ES-I3 (cell line): ENCODE results near the gene AZIN2.
"Not testable (repeated sequence)": the region's sequence is repeated elsewhere in the genome, so short reads cannot be mapped to it uniquely, and the experiment has no call there.

Experiments used
- H3K36me3 ChIP-seq: 2 replicates; pipeline ENCODE4 v1.6.1; 2013; ENCODE audit warnings: mild to moderate bottlenecking, low read length, control low read depth, moderate library complexity; ENCODE audit not compliant: insufficient read depth
- H3K4me1 ChIP-seq: 2 replicates; pipeline ENCODE4 v1.6.1; 2013; ENCODE audit warnings: mild to moderate bottlenecking, control low read depth, low read length; ENCODE audit not compliant: insufficient read depth
- H3K9ac ChIP-seq: 2 replicates; pipeline ENCODE4 v1.6.1; 2013; ENCODE audit warnings: low read depth, mild to moderate bottlenecking, low read length, moderate library complexity
- H3K9me3 ChIP-seq: 2 replicates; pipeline ENCODE4 v1.6.1; 2013; ENCODE audit warnings: mild to moderate bottlenecking, low read length, moderate library complexity; ENCODE audit not compliant: control insufficient read depth, insufficient read depth

Gene AZIN2

DNA sequence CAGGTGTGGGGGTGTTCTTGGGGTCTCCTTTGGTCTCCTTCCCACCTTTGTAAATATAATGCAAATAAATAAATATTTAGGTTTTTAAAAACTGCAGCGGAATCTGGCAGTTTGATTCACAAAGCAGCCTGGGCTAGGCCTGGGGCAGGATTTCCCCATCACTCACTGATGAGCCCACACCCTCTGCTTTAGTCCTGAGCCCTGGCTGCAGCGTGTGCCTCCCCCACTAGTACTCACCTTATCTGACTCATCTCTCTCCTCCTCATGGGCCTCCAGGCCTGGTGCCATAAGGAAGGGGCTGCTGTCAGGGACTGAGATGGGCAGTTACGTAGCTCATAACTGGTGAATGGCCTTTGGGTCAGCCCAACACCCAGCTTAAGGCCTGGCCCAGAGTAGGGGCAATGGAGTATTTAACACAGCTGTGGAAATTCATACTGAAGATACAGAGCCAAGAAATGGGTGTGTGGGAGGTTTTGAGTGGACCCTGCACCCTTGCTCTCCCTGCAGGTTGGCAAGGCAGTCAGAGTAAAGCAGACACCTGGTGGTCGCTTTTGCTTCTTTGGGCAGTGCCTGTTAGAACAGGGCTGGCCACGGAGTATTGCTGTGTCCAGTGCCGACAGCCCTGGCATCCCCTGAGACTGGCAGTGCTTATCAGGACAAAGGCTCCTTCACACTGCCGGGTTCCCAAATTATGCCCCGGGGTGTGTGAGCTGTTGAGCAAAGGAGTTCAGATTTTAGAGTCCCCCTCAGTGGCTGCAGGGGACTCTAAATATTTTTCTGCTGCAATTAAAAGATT, 39.7 kb downstream of the AZIN2 start:
- H3K36me3 ChIP-seq = no peaks in the 10 kb centered on the region
- no peaks in the 10 kb centered on the region for H3K9me3 ChIP-seq
- no peak overlapping the region; the same call in 1 of the 2 replicates for H3K9ac ChIP-seq
- peaks cover 6% of the 10 kb centered on the region; the same call in 1 of the 2 replicates for H3K4me1 ChIP-seq

- no peak overlapping the region for H3K9ac ChIP-seq
These were observed 40.8 kb downstream of the AZIN2 start for GRCh38 chr1:33121728-33122127.

DNA sequence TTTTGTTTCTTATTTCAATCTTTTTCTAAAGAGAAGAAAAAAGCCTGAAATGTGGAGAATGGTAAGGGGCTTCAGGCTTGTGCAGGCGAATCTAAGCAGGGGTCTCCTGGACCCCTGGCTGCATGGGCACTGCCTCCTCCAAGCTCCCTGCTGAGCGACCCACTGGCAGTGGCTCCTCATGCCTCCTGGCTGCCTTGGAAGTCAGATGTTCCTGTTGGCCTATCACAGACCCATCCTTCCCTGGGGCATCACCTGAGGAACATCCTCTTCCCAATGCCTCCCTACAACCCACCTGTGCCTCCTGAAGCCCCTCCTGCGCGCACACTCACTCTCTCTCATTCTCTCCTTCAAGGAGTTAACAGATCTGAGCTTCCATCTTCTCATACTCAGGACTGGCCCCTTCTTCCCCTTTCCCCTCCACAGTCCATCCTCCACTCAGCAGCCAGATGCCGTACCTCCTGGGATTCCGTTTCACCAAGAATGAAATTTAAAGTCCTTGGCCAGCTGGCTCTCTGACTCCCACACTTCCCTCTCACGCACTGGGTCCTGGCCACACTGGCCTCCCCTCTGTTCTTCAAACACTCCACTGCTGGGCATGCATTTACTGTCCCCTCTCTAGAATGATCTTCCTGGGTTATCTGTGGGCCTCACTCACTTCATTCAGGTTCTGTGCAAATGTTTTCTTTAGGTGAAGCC, 41.7 kb downstream of the AZIN2 start:
- no peak overlapping the region for H3K9ac ChIP-seq
- no peaks in the 10 kb centered on the region for H3K36me3 ChIP-seq
- H3K4me1 ChIP-seq = peaks cover 6% of the 10 kb centered on the region; the same call in 1 of the 2 replicates
- no peaks in the 10 kb centered on the region for H3K9me3 ChIP-seq

More at GRCh38 chr1:33121728-33122127, 40.8 kb downstream of the AZIN2 start:
- H3K36me3 ChIP-seq = no peaks in the 10 kb centered on the region
- H3K4me1 ChIP-seq = peaks cover 6% of the 10 kb centered on the region; the same call in 1 of the 2 replicates
- H3K9me3 ChIP-seq = no peaks in the 10 kb centered on the region

GRCh38 chr1:33123266-33123665, 42.3 kb downstream of the AZIN2 start:
- Histone ChIP-seq H3K9me3 (no peaks in the 10 kb centered on the region), H3K4me1 (peaks cover 6% of the 10 kb centered on the region; the same call in 1 of the 2 replicates), H3K9ac (no peak overlapping the region), H3K36me3 (no peaks in the 10 kb centered on the region)

DNA sequence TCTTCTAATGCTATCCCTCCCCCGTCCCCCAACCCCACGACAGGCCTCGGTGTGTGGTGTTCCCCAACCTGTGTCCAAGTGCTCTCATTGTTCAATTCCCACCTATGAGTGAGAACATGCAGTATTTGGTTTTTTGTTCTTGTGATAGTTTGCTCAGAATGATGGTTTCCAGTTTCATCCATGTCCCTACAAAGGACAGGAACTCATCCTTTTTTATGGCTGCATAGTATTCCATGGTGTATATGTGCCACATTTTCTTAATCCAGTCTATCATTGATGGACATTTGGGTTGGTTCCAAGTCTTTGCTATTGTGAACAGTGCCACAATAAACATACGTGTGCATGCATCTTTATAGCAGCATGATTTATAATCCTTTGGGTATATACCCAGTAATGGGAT, 43.7 kb downstream of the AZIN2 start:
- not testable (repeated sequence) for H3K9me3 ChIP-seq, H3K36me3 ChIP-seq

DNA sequence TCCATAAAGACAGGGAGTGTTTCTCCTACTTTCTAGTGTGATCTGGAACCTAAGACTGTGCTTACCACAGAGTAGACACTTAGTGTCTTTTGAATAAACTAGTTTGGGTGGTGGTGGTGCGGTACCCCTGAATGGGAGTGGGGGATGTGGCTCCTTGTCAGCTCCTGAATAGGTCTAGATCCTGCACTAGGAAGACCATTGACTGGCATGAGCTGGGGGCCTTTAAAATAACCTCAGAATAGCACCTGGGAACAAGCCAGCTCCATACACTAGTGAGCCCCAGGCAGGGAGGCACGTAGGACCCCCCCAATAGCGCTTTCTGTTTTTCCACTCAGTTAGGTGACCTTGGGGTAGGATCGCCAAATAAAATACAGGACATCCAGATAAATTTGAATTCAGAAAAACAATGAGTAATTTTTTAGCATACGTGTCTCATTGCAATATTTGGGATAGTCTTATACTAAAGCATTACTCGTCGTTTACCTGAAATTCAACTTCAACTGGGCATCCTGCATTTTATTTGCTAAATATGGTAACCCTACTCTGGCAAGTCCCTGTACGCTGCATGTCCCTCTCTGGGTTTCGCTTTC, 45.6 kb downstream of the AZIN2 start:
- H3K4me1 ChIP-seq = peaks cover 5% of the 10 kb centered on the region; the same call in 1 of the 2 replicates
- H3K9ac ChIP-seq = peak overlapping the region; percentile 83
- H3K36me3 ChIP-seq = no peaks in the 10 kb centered on the region
- H3K9me3 ChIP-seq = no peaks in the 10 kb centered on the region

More for the DNA sequence above, 43.7 kb downstream of the AZIN2 start:
- not testable (repeated sequence) for H3K9ac ChIP-seq
- H3K4me1 ChIP-seq = peaks cover 11% of the 10 kb centered on the region

DNA sequence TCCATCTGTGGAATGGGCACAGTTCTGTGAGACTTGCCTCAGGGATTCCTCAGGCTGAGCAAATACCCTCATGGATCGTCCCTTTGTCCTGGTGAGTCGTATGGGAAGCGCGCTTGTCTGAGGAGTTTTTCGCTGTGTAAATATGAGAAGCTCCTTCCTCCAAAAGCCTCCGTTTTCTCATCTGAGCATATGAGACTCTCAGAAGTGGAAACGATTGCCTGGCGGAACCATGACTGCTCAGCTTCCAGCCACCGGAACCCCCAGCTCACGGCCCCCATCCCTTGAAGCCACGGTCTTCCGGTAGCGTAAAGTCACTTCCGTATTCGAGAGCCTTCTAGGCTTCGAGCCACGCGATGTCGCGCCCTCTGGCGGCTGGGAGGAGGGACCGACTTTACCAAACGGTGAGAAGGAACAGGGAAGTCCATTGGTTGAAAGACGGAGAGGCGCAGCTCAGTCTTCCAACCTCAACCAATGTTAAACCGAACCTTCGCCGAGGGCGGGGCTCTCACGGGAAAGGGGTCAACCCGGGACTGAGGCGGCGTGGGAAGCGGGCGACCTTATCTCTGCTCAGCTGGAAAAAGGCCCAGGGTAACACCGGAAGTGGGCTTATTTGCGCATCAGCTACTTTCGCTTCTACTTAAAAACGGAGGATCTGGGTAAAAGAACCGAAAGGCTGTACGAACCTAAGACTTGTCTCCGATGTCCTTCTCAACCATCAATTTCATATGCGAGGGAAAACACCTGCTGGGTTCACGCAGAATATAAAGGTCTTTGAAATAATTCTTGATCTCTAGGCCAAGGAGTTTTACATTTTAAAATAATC, 46.3 kb downstream of the AZIN2 start:
- Histone ChIP-seq H3K9me3 (no peaks in the 10 kb centered on the region), H3K9ac (peak overlapping the region; percentile 83), H3K36me3 (no peaks in the 10 kb centered on the region), H3K4me1 (peaks cover 5% of the 10 kb centered on the region; the same call in 1 of the 2 replicates)

DNA sequence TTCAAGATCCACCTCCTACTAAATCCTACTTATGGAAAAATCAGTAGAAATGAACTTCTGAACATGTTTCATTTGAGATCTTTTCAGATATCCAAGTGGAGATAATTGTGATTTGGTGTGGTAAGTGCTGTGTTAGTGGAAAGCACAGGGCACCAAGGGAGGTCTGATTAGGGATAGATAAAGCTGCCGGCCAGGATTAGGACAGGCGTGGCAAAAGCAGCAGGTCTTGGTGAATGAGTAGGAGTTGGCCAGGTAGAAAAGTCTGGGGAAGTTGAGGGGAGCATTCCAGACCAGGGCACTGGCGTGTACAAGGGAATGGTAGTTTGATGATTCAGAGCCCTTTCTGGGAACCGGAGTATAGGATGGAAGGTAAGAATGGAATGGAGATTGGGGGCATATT, 47.8 kb downstream of the AZIN2 start:
- Histone ChIP-seq H3K9ac (no peak overlapping the region; the same call in 1 of the 2 replicates), H3K36me3 (no peaks in the 10 kb centered on the region), H3K9me3 (no peaks in the 10 kb centered on the region), H3K4me1 (peaks cover 5% of the 10 kb centered on the region; the same call in 1 of the 2 replicates)

DNA sequence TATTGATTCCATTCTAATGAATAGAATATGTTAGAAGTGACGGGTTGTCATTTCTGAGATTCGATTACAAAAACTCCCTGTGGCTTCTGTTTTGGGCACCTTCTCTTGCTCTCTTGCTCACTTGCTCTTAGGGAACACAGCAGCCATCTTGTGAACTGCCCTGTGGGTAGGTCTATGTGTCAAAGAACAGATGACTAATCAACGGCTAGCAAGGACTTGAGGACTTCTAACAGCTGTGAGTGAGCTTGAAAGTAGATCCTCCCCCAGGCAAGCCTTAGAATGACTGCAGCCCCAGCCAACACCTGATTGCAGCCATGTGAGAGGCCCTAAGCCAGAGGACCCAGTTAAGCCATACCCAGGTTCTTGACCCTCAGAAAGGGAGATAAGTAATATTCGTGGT, 49.3 kb downstream of the AZIN2 start:
- no peaks in the 10 kb centered on the region for H3K36me3 ChIP-seq
- H3K4me1 ChIP-seq = peaks cover 5% of the 10 kb centered on the region; the same call in 1 of the 2 replicates
- H3K9me3 ChIP-seq = no peaks in the 10 kb centered on the region
- no peak overlapping the region for H3K9ac ChIP-seq

- Histone ChIP-seq H3K9me3 (no peaks in the 10 kb centered on the region), H3K4me1 (peaks cover 5% of the 10 kb centered on the region; the same call in 1 of the 2 replicates), H3K36me3 (no peaks in the 10 kb centered on the region), H3K9ac (no peak overlapping the region)
These were observed 50.2 kb downstream of the AZIN2 start for GRCh38 chr1:33131191-33131590.

GRCh38 chr1:33132549-33132948, 51.6 kb downstream of the AZIN2 start:
- no peak overlapping the region for H3K9ac ChIP-seq
- peaks cover 5% of the 10 kb centered on the region; the same call in 1 of the 2 replicates for H3K4me1 ChIP-seq
- H3K36me3 ChIP-seq = no peaks in the 10 kb centered on the region
- H3K9me3 ChIP-seq = no peaks in the 10 kb centered on the region

GRCh38 chr1:33133478-33134105, 52.6 kb downstream of the AZIN2 start:
- Histone ChIP-seq H3K4me1 (peaks cover 6% of the 10 kb centered on the region), H3K9me3 (no peaks in the 10 kb centered on the region), H3K36me3 (no peaks in the 10 kb centered on the region), H3K9ac (no peak overlapping the region)

DNA sequence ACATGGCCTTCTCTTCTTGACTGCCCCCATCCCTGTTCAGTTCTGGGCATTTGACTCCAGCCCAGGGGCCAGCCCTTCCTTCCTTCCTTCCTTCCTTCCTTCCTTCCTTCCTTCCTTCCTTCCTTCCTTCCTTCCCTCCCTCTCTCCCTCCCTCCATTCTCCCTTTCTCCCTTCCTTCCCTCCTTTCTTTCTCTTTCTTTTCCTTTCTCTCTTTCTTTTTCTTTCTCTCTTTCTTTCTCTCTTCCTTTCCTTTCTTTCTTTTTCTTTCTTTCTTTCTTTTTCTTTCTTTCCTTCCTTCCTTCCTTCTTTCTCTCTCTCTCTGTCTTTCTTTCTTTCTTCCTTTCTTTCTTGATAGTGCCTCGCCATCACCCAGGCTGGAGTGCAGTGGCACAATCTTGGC, 55.1 kb downstream of the AZIN2 start:
- peaks cover 18% of the 10 kb centered on the region for H3K4me1 ChIP-seq

More for the DNA sequence above, 55.1 kb downstream of the AZIN2 start:
- H3K36me3 ChIP-seq, H3K9ac ChIP-seq, H3K9me3 ChIP-seq: not testable (repeated sequence)
